ENCODE measurements around the gene TRPM4.
A peak's percentile ranks its signal among the peaks of the same experiment; 100 is the strongest.

Gene TRPM4

GRCh38 chr19:49160450-49161189, 3.0 kb downstream of the TRPM4 start:
- in situ Hi-C loops (cut with HindIII; ENCODE audit: low sequenced_read_pairs), result no loop called here
- no peak for DNase-seq (ENCODE audit: low read depth)
- H3K4me3 ChIP-seq (ENCODE audit: low read depth, low read length), result no peak overlapping the region
- TF ChIP-seq CTCF (IDR thresholded peaks at IDR 0.05; ENCODE audit: low read depth, low read length, missing control alignments), result no peak

- H3K4me3 ChIP-seq (ENCODE audit: low read depth, low read length), result no peak overlapping the region
- no peak for TF ChIP-seq CTCF (IDR thresholded peaks at IDR 0.05; ENCODE audit: low read depth, low read length, missing control alignments)
- no peak for DNase-seq (ENCODE audit: low read depth)
- in situ Hi-C loops (cut with HindIII; ENCODE audit: low sequenced_read_pairs), result no loop called here
These were observed 4.4 kb downstream of the TRPM4 start for GRCh38 chr19:49161987-49162386.

GRCh38 chr19:49165111-49165750, 7.6 kb downstream of the TRPM4 start:
- in situ Hi-C loops (cut with HindIII; ENCODE audit: low sequenced_read_pairs), result no loop called here
- TF ChIP-seq CTCF (IDR thresholded peaks at IDR 0.05; ENCODE audit: low read depth, low read length, missing control alignments), result no peak
- DNase-seq (ENCODE audit: low read depth), result no peak
- no peak overlapping the region for H3K4me3 ChIP-seq (ENCODE audit: low read depth, low read length)

- in situ Hi-C loops (cut with HindIII; ENCODE audit: low sequenced_read_pairs), result no loop called here
These were observed 8.3 kb downstream of the TRPM4 start for GRCh38 chr19:49165865-49166301.

GRCh38 chr19:49167857-49168409, 10.3 kb downstream of the TRPM4 start:
- in situ Hi-C loops (cut with HindIII; ENCODE audit: low sequenced_read_pairs), result no loop called here
- TF ChIP-seq CTCF (IDR thresholded peaks at IDR 0.05; ENCODE audit: low read depth, low read length, missing control alignments), result no peak
- DNase-seq (ENCODE audit: low read depth), result no peak

More at GRCh38 chr19:49165865-49166301, 8.3 kb downstream of the TRPM4 start:
- peak; percentile 16 for TF ChIP-seq CTCF (IDR thresholded peaks at IDR 0.05; ENCODE audit: low read depth, low read length, missing control alignments)
- no peak overlapping the region for H3K4me3 ChIP-seq (ENCODE audit: low read depth, low read length)
- no peak for DNase-seq (ENCODE audit: low read depth)

GRCh38 chr19:49168421-49168820, 10.8 kb downstream of the TRPM4 start:
- DNase-seq (ENCODE audit: low read depth), result no peak
- H3K4me3 ChIP-seq (ENCODE audit: low read depth, low read length), result no peak overlapping the region
- TF ChIP-seq CTCF (IDR thresholded peaks at IDR 0.05; ENCODE audit: low read depth, low read length, missing control alignments), result no peak
- in situ Hi-C loops (cut with HindIII; ENCODE audit: low sequenced_read_pairs), result no loop called here

More at GRCh38 chr19:49167857-49168409, 10.3 kb downstream of the TRPM4 start:
- no peak overlapping the region for H3K4me3 ChIP-seq (ENCODE audit: low read depth, low read length)
